Neuronal stem cell (in vitro differentiated cells): Measurements from ENCODE around the gene ACAD8.

Experiments
- DNase-seq: peaks from one replicate; pipeline ENCODE4 v3.0.0-alpha.2; 2013; ENCODE audit warnings: low spot score
- H2AFZ ChIP-seq: one replicate; pipeline ENCODE4 v1.6.1; 2013; ENCODE audit warnings: mild to moderate bottlenecking, low read length, inconsistent platforms
- H2AK5ac ChIP-seq: 2 replicates; pipeline ENCODE4 v1.6.1; 2013; ENCODE audit warnings: low read depth, mild to moderate bottlenecking, inconsistent platforms, low read length, moderate library complexity, mixed read lengths
- H2BK120ac ChIP-seq: 2 replicates; pipeline ENCODE4 v1.6.1; 2013; ENCODE audit warnings: low read depth, mild to moderate bottlenecking, inconsistent platforms, low read length, moderate library complexity, mixed read lengths
- H2BK12ac ChIP-seq: one replicate; pipeline ENCODE4 v1.6.1; 2013; ENCODE audit warnings: low read length, inconsistent platforms
- H2BK15ac ChIP-seq: 2 replicates; pipeline ENCODE4 v1.6.1; 2013; ENCODE audit warnings: mild to moderate bottlenecking, low read length, inconsistent platforms, mixed read lengths
- H2BK5ac ChIP-seq: one replicate; pipeline ENCODE4 v1.6.1; 2013; ENCODE audit warnings: inconsistent platforms, mild to moderate bottlenecking, low read length, moderate library complexity
- H3K14ac ChIP-seq: one replicate; pipeline ENCODE4 v1.6.1; 2013; ENCODE audit warnings: low read length, inconsistent platforms
- H3K18ac ChIP-seq: 2 replicates; pipeline ENCODE4 v1.6.1; 2013; ENCODE audit warnings: low read length, inconsistent platforms
- H3K23ac ChIP-seq: 2 replicates; pipeline ENCODE4 v1.6.1; 2013; ENCODE audit warnings: low read depth, mild to moderate bottlenecking, mixed read lengths, low read length, inconsistent platforms; ENCODE audit not compliant: poor library complexity
- H3K27ac ChIP-seq: replicated peaks from 3 replicates; pipeline ENCODE4 v1.5.1; 2013; ENCODE audit warnings: low read length, inconsistent platforms
- H3K27me3 ChIP-seq, 3 experiments: 2 replicates each; pipeline ENCODE4 v1.6.1; 2013; ENCODE audit warnings: low read length in 3 of 3, mild to moderate bottlenecking in 2 of 3, inconsistent platforms in 1 of 3, low read depth in 1 of 3, mixed read lengths in 1 of 3, moderate library complexity in 1 of 3; ENCODE audit not compliant: control insufficient read depth in 3 of 3, insufficient read depth in 3 of 3
- H3K36me3 ChIP-seq, 2 donors: replicated peaks in 1 of 2; 2 replicates each; pipeline ENCODE4 v1.6.1; 2013; ENCODE audit warnings: low read length in 2 of 2; ENCODE audit not compliant: control insufficient read depth in 2 of 2, insufficient read depth in 2 of 2
- H3K4ac ChIP-seq: 2 replicates; pipeline ENCODE4 v1.6.1; 2013; ENCODE audit warnings: inconsistent platforms, mild to moderate bottlenecking, low read length, moderate library complexity
- H3K4me1 ChIP-seq, 2 donors: 1 replicate in 1 of 2; 2 replicates in 1 of 2; pipeline ENCODE4 v1.6.1; 2013; ENCODE audit warnings: low read length in 2 of 2, low read depth in 1 of 2; ENCODE audit not compliant: control insufficient read depth in 2 of 2, insufficient read depth in 1 of 2
- H3K4me2 ChIP-seq: one replicate; pipeline ENCODE4 v1.6.1; 2013; ENCODE audit warnings: mild to moderate bottlenecking, low read length, inconsistent platforms; ENCODE audit not compliant: insufficient read depth, poor library complexity, severe bottlenecking
- H3K4me3 ChIP-seq, 2 donors: 2 replicates each; pipeline ENCODE4 v1.5.1; 2013; ENCODE audit warnings: low read length in 2 of 2, mild to moderate bottlenecking in 2 of 2, inconsistent platforms in 1 of 2, moderate library complexity in 1 of 2
- H3K79me1 ChIP-seq: one replicate; pipeline ENCODE4 v1.6.1; 2013; ENCODE audit warnings: low read depth, mild to moderate bottlenecking, inconsistent platforms, low read length, moderate library complexity
- H3K9ac ChIP-seq: one replicate; pipeline ENCODE4 v1.6.1; 2013; ENCODE audit warnings: mild to moderate bottlenecking, low read depth, low read length, inconsistent platforms; ENCODE audit not compliant: poor library complexity
- H3K9me3 ChIP-seq, 2 donors: replicated peaks in 1 of 2; 2 replicates each; pipeline versions ENCODE3 to v1.6.1; 2013; ENCODE audit warnings: low read length in 2 of 2, mild to moderate bottlenecking in 2 of 2, inconsistent platforms in 1 of 2, low read depth in 1 of 2, mixed read lengths in 1 of 2, moderate library complexity in 1 of 2; ENCODE audit not compliant: control insufficient read depth in 2 of 2, insufficient read depth in 1 of 2
- H4K8ac ChIP-seq: one replicate; pipeline ENCODE4 v1.6.1; 2013; ENCODE audit warnings: low read depth, mild to moderate bottlenecking, inconsistent platforms, low read length, moderate library complexity
- H4K91ac ChIP-seq: one replicate; pipeline ENCODE4 v1.6.1; 2013; ENCODE audit warnings: low read length, low read depth, mild to moderate bottlenecking, inconsistent platforms; ENCODE audit not compliant: poor library complexity
- WGBS, 2 donors: extraction: QIAGEN DNeasy Blood & Tissue Kit; methylation state at CpG; one replicate each; pipeline ENCODE4 v1.1.7; 2013; ENCODE audit warnings: missing lambda C conversion rate in 2 of 2, mixed read lengths in 1 of 2; ENCODE audit not compliant: insufficient read length in 2 of 2, insufficient replicate concordance in 1 of 2; ENCODE audit errors: extremely low coverage in 2 of 2; 5-methylcytosine and 5-hydroxymethylcytosine counted together

Gene ACAD8

GRCh38 chr11:134260983-134261382, 7.6 kb downstream of the ACAD8 start:
- Histone ChIP-seq H3K36me3 (peaks cover 22 to 64% of the 10 kb centered on the region in 2 donors), H4K8ac (no peak overlapping the region)

GRCh38 chr11:134261626-134262488, 8.5 kb downstream of the ACAD8 start:
- no peaks in the 10 kb centered on the region for H3K4me1 ChIP-seq
- H2BK120ac ChIP-seq, result no peak overlapping the region
- no peak overlapping the region for H2BK5ac ChIP-seq
- no peak overlapping the region for H2AK5ac ChIP-seq
- H3K4ac ChIP-seq, result no peak overlapping the region
- no peak overlapping the region for H2BK12ac ChIP-seq
- WGBS, 2 donors, result no CpG with 5 or more reads among the region's 14 CpGs
- H3K79me1 ChIP-seq, result no peaks in the 10 kb centered on the region
- no peaks in the 10 kb centered on the region for H3K27me3 ChIP-seq
- H3K18ac ChIP-seq, result no peak overlapping the region
- H3K36me3 ChIP-seq, result peaks cover 22 to 57% of the 10 kb centered on the region in 2 donors
- H3K4me3 ChIP-seq, result peak overlapping the region in 1 of 2 donors; percentile 20
- H3K14ac ChIP-seq, result no peak overlapping the region
- H2BK15ac ChIP-seq, result no peak overlapping the region
- no peak overlapping the region for H2AFZ ChIP-seq
- H3K9me3 ChIP-seq, result no peaks in the 10 kb centered on the region
- no peak overlapping the region for H3K9ac ChIP-seq
- no peak for DNase-seq
- no peak overlapping the region for H3K27ac ChIP-seq
- H3K23ac ChIP-seq, result no peak overlapping the region
- H4K8ac ChIP-seq, result no peak overlapping the region
- no peak overlapping the region for H4K91ac ChIP-seq
- H3K4me2 ChIP-seq, result no peak overlapping the region

More at GRCh38 chr11:134260983-134261382, 7.6 kb downstream of the ACAD8 start:
- H4K91ac ChIP-seq, result no peak overlapping the region
- no peak overlapping the region for H2BK12ac ChIP-seq
- H3K4me1 ChIP-seq, result no peaks in the 10 kb centered on the region
- no peak overlapping the region for H2AK5ac ChIP-seq
- no peak overlapping the region for H2AFZ ChIP-seq
- H3K9me3 ChIP-seq, result no peaks in the 10 kb centered on the region
- no peak overlapping the region for H2BK120ac ChIP-seq
- H3K4me2 ChIP-seq, result no peak overlapping the region
- no peaks in the 10 kb centered on the region for H3K27me3 ChIP-seq
- no peak overlapping the region for H3K18ac ChIP-seq
- H3K4ac ChIP-seq, result no peak overlapping the region
- no peak overlapping the region for H2BK5ac ChIP-seq
- no peak for DNase-seq
- WGBS, 2 donors, result no CpG with 5 or more reads among the region's 16 CpGs
- H3K14ac ChIP-seq, result no peak overlapping the region
- no peak overlapping the region for H2BK15ac ChIP-seq
- H3K79me1 ChIP-seq, result no peaks in the 10 kb centered on the region
- no peak overlapping the region for H3K27ac ChIP-seq
- H3K4me3 ChIP-seq, result no peak overlapping the region
- H3K23ac ChIP-seq, result no peak overlapping the region
- H3K9ac ChIP-seq, result no peak overlapping the region

- Histone ChIP-seq H3K4me1 (peaks cover 5 to 6% of the 10 kb centered on the region in 2 donors), H4K8ac (no peak overlapping the region), H2AFZ (no peak overlapping the region), H3K79me1 (no peaks in the 10 kb centered on the region), H2AK5ac (no peak overlapping the region), H3K23ac (no peak overlapping the region), H2BK5ac (no peak overlapping the region), H3K9ac (no peak overlapping the region), H3K27me3 (no peaks in the 10 kb centered on the region), H3K4ac (no peak overlapping the region), H2BK120ac (no peak overlapping the region), H3K18ac (no peak overlapping the region), H2BK12ac (no peak overlapping the region), H3K4me2 (no peak overlapping the region), H3K27ac (no peak overlapping the region), H2BK15ac (no peak overlapping the region), H3K14ac (no peak overlapping the region), H3K9me3 (no peaks in the 10 kb centered on the region), H3K4me3 (no peak overlapping the region), H4K91ac (no peak overlapping the region), H3K36me3 (peaks cover 16 to 33% of the 10 kb centered on the region in 2 donors)
- no peak for DNase-seq
- no CpG with 5 or more reads among the region's 7 CpGs for WGBS, 2 donors
Observed at GRCh38 chr11:134264966-134265764, 11.8 kb downstream of the ACAD8 start.

- H2BK120ac ChIP-seq, result no peak overlapping the region
- no peak overlapping the region for H3K14ac ChIP-seq
- no peak overlapping the region for H2AFZ ChIP-seq
- H3K18ac ChIP-seq, result no peak overlapping the region
- H3K23ac ChIP-seq, result no peak overlapping the region
- H3K9me3 ChIP-seq, result no peaks in the 10 kb centered on the region
- no peak overlapping the region for H3K4me3 ChIP-seq
- no peak overlapping the region for H2AK5ac ChIP-seq
- DNase-seq, result no peak
- H3K36me3 ChIP-seq, result peaks cover 10 to 22% of the 10 kb centered on the region in 2 donors
- H2BK12ac ChIP-seq, result no peak overlapping the region
- no peak overlapping the region for H4K91ac ChIP-seq
- peaks cover 0 to 8% (median 1%) of the 10 kb centered on the region in 3 experiments for H3K27me3 ChIP-seq
- H2BK5ac ChIP-seq, result no peak overlapping the region
- no peak overlapping the region for H2BK15ac ChIP-seq
- H3K27ac ChIP-seq, result no peak overlapping the region
- H3K79me1 ChIP-seq, result no peaks in the 10 kb centered on the region
- no CpG with 5 or more reads among the region's 5 CpGs for WGBS, 2 donors
- H3K4me1 ChIP-seq, result peaks cover 5 to 6% of the 10 kb centered on the region in 2 donors
- H3K4ac ChIP-seq, result no peak overlapping the region
- H4K8ac ChIP-seq, result no peak overlapping the region
- H3K4me2 ChIP-seq, result no peak overlapping the region
- H3K9ac ChIP-seq, result no peak overlapping the region
Observed at GRCh38 chr11:134266440-134266839, 13.1 kb downstream of the ACAD8 start.
